Fibroblast of the aortic adventitia (primary cell): Measurements from ENCODE around the gene CC2D2B. TPM values are rescaled to one million over a fixed set of nuclear protein-coding genes. Genes with fewer than 3 reads are reported as not detected.
"Not testable (repeated sequence)": the region's sequence is repeated elsewhere in the genome, so short reads cannot be mapped to it uniquely, and the experiment has no call there.

Experiments
- DNase-seq: peaks from one replicate; pipeline ENCODE4 v3.0.0-alpha.2; 2010; ENCODE audit warnings: low read depth
- H3K4me3 ChIP-seq: 2 replicates; pipeline ENCODE4 v1.5.1; 2011; ENCODE audit warnings: low read depth, mild to moderate bottlenecking, control low read depth, low read length, moderate library complexity
- CTCF ChIP-seq: IDR thresholded peaks from 2 replicates; pipeline ENCODE4 v1.5.1; 2011; ENCODE audit warnings: mild to moderate bottlenecking, low read length, control low read depth, inconsistent platforms; ENCODE audit not compliant: insufficient read depth
- total RNA-seq: library from RNA; depleted of rRNA; stranded (reverse); fragments of >200 nt; gene quantifications from 2 replicates; pipeline ENCODE4 v1.2.3, GENCODE V29; 2012; ENCODE audit warnings: low replicate concordance

Gene CC2D2B
- total RNA-seq, 1 donor = 0.09 TPM

- no peak for DNase-seq
- TF ChIP-seq CTCF = no peak
- H3K4me3 ChIP-seq = no peak overlapping the region
Measured at GRCh38 chr10:95963991-95964389, 56.2 kb downstream of the CC2D2B start.

GRCh38 chr10:95964756-95965155 lies 57.0 kb downstream of the CC2D2B start:
- no peak for TF ChIP-seq CTCF
- peak; percentile 2 for DNase-seq
- no peak overlapping the region for H3K4me3 ChIP-seq

GRCh38 chr10:95976362-95977229 lies 68.8 kb downstream of the CC2D2B start:
- no peak for DNase-seq
- no peak overlapping the region for H3K4me3 ChIP-seq
- no peak for TF ChIP-seq CTCF

GRCh38 chr10:95982200-95982599 lies 74.4 kb downstream of the CC2D2B start:
- no peak overlapping the region for H3K4me3 ChIP-seq
- DNase-seq = no peak
- TF ChIP-seq CTCF = no peak

GRCh38 chr10:95987685-95988426 lies 80.1 kb downstream of the CC2D2B start:
- H3K4me3 ChIP-seq = no peak overlapping the region
- no peak for TF ChIP-seq CTCF
- no peak for DNase-seq

GRCh38 chr10:95988702-95989101 lies 80.9 kb downstream of the CC2D2B start:
- peak; percentile 1 for DNase-seq
- no peak overlapping the region for H3K4me3 ChIP-seq
- TF ChIP-seq CTCF = no peak

GRCh38 chr10:95994376-95994775 lies 86.6 kb downstream of the CC2D2B start:
- DNase-seq, H3K4me3 ChIP-seq: not testable (repeated sequence)
